OCI-LY1 (cell line): ENCODE data around the gene FHOD3.

Experiments
- H2AFZ ChIP-seq: fragments of 200-600 bp; sonication (generic), shearing (Covaris generic); 2 replicates; pipeline ENCODE4 v1.6.0; 2014; ENCODE audit warnings: antibody characterized with exemption, mild to moderate bottlenecking, low read length
- H3F3A ChIP-seq: fragments of 200-600 bp; sonication (generic), shearing (Covaris generic); 2 replicates; pipeline ENCODE4 v1.6.0; 2014; ENCODE audit warnings: mild to moderate bottlenecking, antibody characterized with exemption, low read length, moderate library complexity; ENCODE audit not compliant: insufficient read depth
- H3K27ac ChIP-seq: fragments of 200-600 bp; sonication (generic); 2 replicates; pipeline ENCODE4 v1.5.1; 2014; ENCODE audit warnings: low read length, mixed run types, mild to moderate bottlenecking, low read depth; ENCODE audit not compliant: poor library complexity, severe bottlenecking
- H3K27me3 ChIP-seq: fragments of 200-600 bp; sonication (generic); 2 replicates; pipeline ENCODE4 v1.6.0; 2014; ENCODE audit warnings: antibody characterized with exemption, mild to moderate bottlenecking, low read length, moderate library complexity; ENCODE audit not compliant: insufficient read depth
- H3K36me3 ChIP-seq: fragments of 200-600 bp; sonication (generic); 2 replicates; pipeline ENCODE4 v1.6.1; 2014; ENCODE audit warnings: mild to moderate bottlenecking, antibody characterized with exemption, low read length, moderate library complexity, mixed read lengths; ENCODE audit not compliant: insufficient read depth
- H3K4me1 ChIP-seq: fragments of 200-600 bp; sonication (generic); 2 replicates; pipeline ENCODE4 v1.5.1; 2014; ENCODE audit warnings: mild to moderate bottlenecking, low read length, moderate library complexity; ENCODE audit not compliant: insufficient read depth, severe bottlenecking
- H3K4me2 ChIP-seq: fragments of 200-600 bp; sonication (generic), shearing (Covaris generic); 2 replicates; pipeline ENCODE4 v1.6.1; 2014; ENCODE audit warnings: low read length
- H3K4me3 ChIP-seq: fragments of 200-600 bp; sonication (generic); 2 replicates; pipeline ENCODE4 v1.5.1; 2014; ENCODE audit warnings: low read length, low read depth, mild to moderate bottlenecking, mixed read lengths; ENCODE audit not compliant: poor library complexity, severe bottlenecking
- H3K79me2 ChIP-seq: fragments of 200-600 bp; shearing (Covaris generic); 2 replicates; pipeline ENCODE4 v1.6.1; 2016; ENCODE audit warnings: mixed run types, low read length, mixed read lengths; ENCODE audit not compliant: insufficient read depth
- H3K9ac ChIP-seq: fragments of 200-600 bp; sonication (generic), shearing (Covaris generic); 2 replicates; pipeline ENCODE4 v1.6.1; 2014; ENCODE audit warnings: mild to moderate bottlenecking, low read length, mixed read lengths
- H3K9me2 ChIP-seq: fragments of 200-600 bp; sonication (generic), shearing (Covaris generic); 2 replicates; pipeline ENCODE4 v1.6.1; 2014; ENCODE audit warnings: low read depth, mild to moderate bottlenecking, low read length, mixed read lengths
- H3K9me3 ChIP-seq: fragments of 200-600 bp; shearing (Covaris generic); 2 replicates; pipeline ENCODE4 v1.6.1; 2014; ENCODE audit warnings: low read length, mixed read lengths
- H4K20me1 ChIP-seq: fragments of 200-600 bp; sonication (generic), shearing (Covaris generic); 2 replicates; pipeline ENCODE4 v1.6.0; 2016; ENCODE audit warnings: mild to moderate bottlenecking, low read length; ENCODE audit not compliant: insufficient read depth
- EZH2 ChIP-seq: fragments of 200-600 bp; sonication (generic), shearing (Covaris generic); IDR thresholded peaks from 2 replicates; pipeline ENCODE4 v1.8.0; 2017; ENCODE audit warnings: borderline replicate concordance, mixed run types, mild to moderate bottlenecking, antibody characterized with exemption, low read length, moderate library complexity, mixed read lengths
- TF ChIP-seq, protein P1 (sequence below): fragments of 200-600 bp; sonication (generic), shearing (Covaris generic); IDR thresholded peaks from 2 replicates; pipeline ENCODE4 v1.5.1; 2017; ENCODE audit warnings: mild to moderate bottlenecking, antibody characterized with exemption, low read length, moderate library complexity, mixed read lengths

Gene FHOD3

DNA sequence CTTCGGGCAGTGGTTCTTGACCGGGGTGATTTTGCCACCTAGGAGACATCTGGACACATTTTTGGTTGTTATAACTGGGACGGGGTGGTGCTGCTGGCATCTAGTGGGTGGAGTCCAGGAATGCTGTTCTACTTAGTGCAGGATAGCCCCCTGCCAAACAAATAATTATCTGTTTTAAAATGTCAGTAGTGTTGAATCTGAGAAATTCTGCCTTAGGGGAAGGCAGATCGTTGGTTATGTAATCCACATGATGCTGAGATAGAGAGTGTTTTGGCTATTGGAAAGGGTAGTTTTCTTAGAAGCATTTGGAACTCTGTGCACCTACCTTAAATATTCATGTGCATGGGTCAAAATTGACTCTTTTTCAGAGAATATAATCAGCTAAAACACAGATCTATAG, 332.3 kb downstream of the FHOD3 start:
- H3K27ac ChIP-seq: no peak overlapping the region
- H3K36me3 ChIP-seq: no peaks in the 10 kb centered on the region
- H4K20me1 ChIP-seq: no peaks in the 10 kb centered on the region
- H3K4me2 ChIP-seq: no peak overlapping the region
- H3K4me1 ChIP-seq: no peaks in the 10 kb centered on the region
- H3K27me3 ChIP-seq: no peaks in the 10 kb centered on the region
- H3K79me2 ChIP-seq: no peaks in the 10 kb centered on the region
- H3F3A ChIP-seq: no peaks in the 10 kb centered on the region
- no peaks in the 10 kb centered on the region for H3K9me3 ChIP-seq
- no peaks in the 10 kb centered on the region for H3K9me2 ChIP-seq
- TF ChIP-seq, protein P1, sequence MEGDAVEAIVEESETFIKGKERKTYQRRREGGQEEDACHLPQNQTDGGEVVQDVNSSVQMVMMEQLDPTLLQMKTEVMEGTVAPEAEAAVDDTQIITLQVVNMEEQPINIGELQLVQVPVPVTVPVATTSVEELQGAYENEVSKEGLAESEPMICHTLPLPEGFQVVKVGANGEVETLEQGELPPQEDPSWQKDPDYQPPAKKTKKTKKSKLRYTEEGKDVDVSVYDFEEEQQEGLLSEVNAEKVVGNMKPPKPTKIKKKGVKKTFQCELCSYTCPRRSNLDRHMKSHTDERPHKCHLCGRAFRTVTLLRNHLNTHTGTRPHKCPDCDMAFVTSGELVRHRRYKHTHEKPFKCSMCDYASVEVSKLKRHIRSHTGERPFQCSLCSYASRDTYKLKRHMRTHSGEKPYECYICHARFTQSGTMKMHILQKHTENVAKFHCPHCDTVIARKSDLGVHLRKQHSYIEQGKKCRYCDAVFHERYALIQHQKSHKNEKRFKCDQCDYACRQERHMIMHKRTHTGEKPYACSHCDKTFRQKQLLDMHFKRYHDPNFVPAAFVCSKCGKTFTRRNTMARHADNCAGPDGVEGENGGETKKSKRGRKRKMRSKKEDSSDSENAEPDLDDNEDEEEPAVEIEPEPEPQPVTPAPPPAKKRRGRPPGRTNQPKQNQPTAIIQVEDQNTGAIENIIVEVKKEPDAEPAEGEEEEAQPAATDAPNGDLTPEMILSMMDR: no peak
- no peak for TF ChIP-seq EZH2
- no peak overlapping the region for H3K9ac ChIP-seq
- no peak overlapping the region for H2AFZ ChIP-seq
- no peak overlapping the region for H3K4me3 ChIP-seq

DNA sequence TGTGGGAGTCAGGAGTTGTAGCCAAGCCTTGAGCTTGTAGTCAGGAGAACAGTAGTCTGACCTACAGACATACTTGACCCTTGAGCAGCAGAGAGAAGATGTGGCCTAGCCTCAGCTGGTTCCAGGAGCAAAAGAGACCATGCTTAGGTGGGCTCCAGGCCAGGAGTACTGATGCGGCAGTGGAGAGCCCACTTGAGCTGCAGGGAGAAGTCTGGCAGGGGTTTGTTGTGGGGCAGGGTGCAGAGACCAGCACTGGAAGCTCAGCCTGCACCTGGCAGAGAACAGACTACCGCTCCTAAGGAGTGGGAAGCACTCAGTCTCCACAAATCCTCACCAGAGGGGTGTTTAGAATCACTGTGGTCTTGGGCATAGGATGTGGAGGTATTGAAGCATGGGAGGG, 333.4 kb downstream of the FHOD3 start:
- Histone ChIP-seq H3K9me3 (no peaks in the 10 kb centered on the region), H3K4me2 (no peak overlapping the region), H3K9me2 (no peaks in the 10 kb centered on the region), H3K27me3 (no peaks in the 10 kb centered on the region), H3K36me3 (no peaks in the 10 kb centered on the region), H3K79me2 (no peaks in the 10 kb centered on the region), H3K4me3 (no peak overlapping the region), H3K9ac (no peak overlapping the region), H3K4me1 (no peaks in the 10 kb centered on the region), H3F3A (no peaks in the 10 kb centered on the region), H2AFZ (no peak overlapping the region), H3K27ac (no peak overlapping the region), H4K20me1 (no peaks in the 10 kb centered on the region)
- no peak for TF ChIP-seq EZH2
- TF ChIP-seq, protein P1: no peak

DNA sequence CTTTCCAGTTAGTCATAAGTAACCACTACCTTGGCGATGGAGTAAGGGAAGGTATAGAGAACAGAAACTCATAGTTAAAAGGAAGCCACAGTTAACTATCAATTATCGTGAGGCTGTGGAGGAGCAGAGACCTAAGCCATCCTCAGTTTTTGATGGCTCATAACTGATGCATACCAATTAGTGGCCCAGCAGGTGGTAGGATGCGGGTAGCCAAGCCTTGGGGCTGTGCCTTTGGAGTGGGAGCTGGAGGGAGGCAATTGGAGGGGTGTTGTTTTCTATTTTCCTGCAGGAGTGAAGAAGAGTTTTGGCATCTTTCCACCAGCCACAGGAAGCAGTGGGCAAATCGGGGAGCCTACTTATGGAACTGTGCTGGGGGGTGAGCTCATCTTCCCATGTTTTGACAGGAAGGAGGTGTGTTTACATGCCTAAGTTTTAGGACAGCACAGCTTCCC, 336.5 kb downstream of the FHOD3 start:
- no peaks in the 10 kb centered on the region for H3K9me2 ChIP-seq
- H3K79me2 ChIP-seq: no peaks in the 10 kb centered on the region
- H3K27ac ChIP-seq: no peak overlapping the region
- H2AFZ ChIP-seq: no peak overlapping the region
- H4K20me1 ChIP-seq: no peaks in the 10 kb centered on the region
- TF ChIP-seq, protein P1: no peak
- no peak for TF ChIP-seq EZH2
- H3K27me3 ChIP-seq: no peaks in the 10 kb centered on the region
- no peaks in the 10 kb centered on the region for H3K36me3 ChIP-seq
- H3K4me1 ChIP-seq: no peaks in the 10 kb centered on the region
- H3K4me2 ChIP-seq: no peak overlapping the region
- H3K4me3 ChIP-seq: no peak overlapping the region
- no peak overlapping the region for H3K9ac ChIP-seq
- H3F3A ChIP-seq: no peaks in the 10 kb centered on the region
- H3K9me3 ChIP-seq: no peaks in the 10 kb centered on the region
